K562 treated with DMSO at 1 percent for 48 hours (cell line): ENCODE data around the gene CPS1. TPM values are rescaled to one million over a fixed set of nuclear protein-coding genes. Genes with fewer than 3 reads are reported as not detected.

Source experiments
- total RNA-seq: library from RNA; unstranded; fragments of 300-600 nt; gene quantifications from 2 replicates; pipeline ENCODE4 v1.2.3, GENCODE V29; 2022; ENCODE audit warnings: low replicate concordance; ENCODE audit errors: extremely low read depth

The CPS1 gene
- not detected in 2 replicates for total RNA-seq

GRCh38 chr2:210556329-210556980, at the start of gene CPS1:
Gene CPS1, plus strand, starts transcription at chr2:210556599. Its CDS starts 135 bp downstream, at chr2:210556734.

Other genes with a start within 250 kb of the CPS1 start
- gene MYL1, start 241.4 kb upstream of the CPS1 start, total RNA-seq: not detected in 2 replicates
- gene LANCL1, start 79.8 kb upstream of the CPS1 start, total RNA-seq: not detected in 2 replicates